Suprapubic skin (tissue), 3 donors: ENCODE results near the gene PCDHA9.

Experiments used
- POLR2A ChIP-seq, 2 donors: fragments of 450-650 bp; IDR thresholded peaks; one replicate each; pipeline ENCODE4 v1.6.1; 2017; ENCODE audit warnings: antibody characterized with exemption in 2 of 2, mild to moderate bottlenecking in 2 of 2, moderate library complexity in 2 of 2
- TF ChIP-seq, protein P1 (sequence below), 2 donors: fragments of 200-600 bp in 1 of 2; fragments of 450-650 bp in 1 of 2; sonication (generic) in 1 of 2; IDR thresholded peaks; one replicate each; pipeline ENCODE4 v1.5.1; 2016 to 2019; ENCODE audit warnings: antibody characterized with exemption in 2 of 2, mild to moderate bottlenecking in 1 of 2, moderate library complexity in 1 of 2

DNA sequence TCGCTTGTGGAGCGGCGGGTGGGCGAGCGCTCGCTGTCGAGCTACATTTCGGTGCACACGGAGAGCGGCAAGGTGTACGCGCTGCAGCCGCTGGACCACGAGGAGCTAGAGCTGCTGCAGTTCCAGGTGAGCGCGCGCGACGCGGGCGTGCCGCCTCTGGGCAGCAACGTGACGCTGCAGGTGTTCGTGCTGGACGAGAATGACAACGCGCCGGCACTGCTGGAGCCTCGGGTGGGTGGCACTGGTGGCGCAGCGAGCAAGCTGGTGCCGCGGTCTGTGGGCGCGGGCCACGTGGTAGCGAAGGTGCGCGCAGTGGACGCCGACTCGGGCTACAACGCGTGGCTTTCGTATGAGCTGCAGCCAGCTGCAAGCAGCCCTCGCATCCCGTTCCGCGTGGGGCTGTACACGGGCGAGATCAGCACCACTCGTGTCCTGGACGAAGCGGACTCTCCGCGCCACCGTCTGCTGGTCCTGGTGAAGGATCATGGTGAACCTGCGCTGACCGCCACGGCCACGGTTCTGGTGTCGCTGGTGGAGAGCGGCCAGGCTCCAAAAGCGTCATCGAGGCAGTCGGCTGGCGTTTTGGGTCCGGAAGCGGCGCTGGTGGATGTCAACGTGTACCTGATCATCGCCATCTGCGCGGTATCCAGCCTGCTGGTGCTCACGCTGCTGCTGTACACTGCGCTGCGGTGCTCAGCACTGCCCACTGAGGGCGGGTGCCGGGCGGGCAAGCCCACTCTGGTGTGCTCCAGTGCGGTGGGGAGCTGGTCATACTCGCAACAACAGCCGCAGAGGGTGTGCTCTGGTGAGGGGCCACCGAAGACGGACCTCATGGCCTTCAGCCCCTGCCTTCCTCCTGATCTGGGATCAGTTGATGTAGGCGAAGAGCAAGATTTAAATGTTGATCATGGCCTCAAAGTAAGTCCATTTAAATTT is 5.1 kb upstream of the PCDHA9 start:
- TF ChIP-seq, protein P1, sequence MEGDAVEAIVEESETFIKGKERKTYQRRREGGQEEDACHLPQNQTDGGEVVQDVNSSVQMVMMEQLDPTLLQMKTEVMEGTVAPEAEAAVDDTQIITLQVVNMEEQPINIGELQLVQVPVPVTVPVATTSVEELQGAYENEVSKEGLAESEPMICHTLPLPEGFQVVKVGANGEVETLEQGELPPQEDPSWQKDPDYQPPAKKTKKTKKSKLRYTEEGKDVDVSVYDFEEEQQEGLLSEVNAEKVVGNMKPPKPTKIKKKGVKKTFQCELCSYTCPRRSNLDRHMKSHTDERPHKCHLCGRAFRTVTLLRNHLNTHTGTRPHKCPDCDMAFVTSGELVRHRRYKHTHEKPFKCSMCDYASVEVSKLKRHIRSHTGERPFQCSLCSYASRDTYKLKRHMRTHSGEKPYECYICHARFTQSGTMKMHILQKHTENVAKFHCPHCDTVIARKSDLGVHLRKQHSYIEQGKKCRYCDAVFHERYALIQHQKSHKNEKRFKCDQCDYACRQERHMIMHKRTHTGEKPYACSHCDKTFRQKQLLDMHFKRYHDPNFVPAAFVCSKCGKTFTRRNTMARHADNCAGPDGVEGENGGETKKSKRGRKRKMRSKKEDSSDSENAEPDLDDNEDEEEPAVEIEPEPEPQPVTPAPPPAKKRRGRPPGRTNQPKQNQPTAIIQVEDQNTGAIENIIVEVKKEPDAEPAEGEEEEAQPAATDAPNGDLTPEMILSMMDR (IDR thresholded peaks at IDR 0.05): no peak
- no peak for TF ChIP-seq POLR2A (IDR thresholded peaks at IDR 0.05)
